Lung (tissue), 12 donors: ENCODE measurements around the gene TRAM2. TPM values are rescaled to one million over a fixed set of nuclear protein-coding genes. Genes with fewer than 3 reads are reported as not detected.

ENCODE experiments used
- ATAC-seq: fragments of 200-7000 bp; cut with Tn5 transposase; one replicate; pipeline ENCODE4 v1.9.1; 2020; ENCODE audit warnings: moderate number of reproducible peaks; ENCODE audit not compliant: insufficient read depth, low FRiP score
- DNase-seq, 3 donors: peaks; one replicate each; pipeline ENCODE4 v3.0.0-alpha.2; 2013 to 2017
- H3K27ac ChIP-seq, 2 donors: one replicate each; pipeline ENCODE4 v1.5.1; 2013; ENCODE audit warnings: mild to moderate bottlenecking in 2 of 2, moderate library complexity in 2 of 2, control low read depth in 1 of 2, inconsistent platforms in 1 of 2, low read depth in 1 of 2, low read length in 1 of 2
- H3K27me3 ChIP-seq, 3 donors: one replicate each; pipeline ENCODE4 v1.5.1; 2013; ENCODE audit warnings: low read length in 2 of 3; ENCODE audit not compliant: control insufficient read depth in 3 of 3, insufficient read depth in 3 of 3
- H3K36me3 ChIP-seq, 4 donors: one replicate each; pipeline ENCODE4 v1.5.1; 2013; ENCODE audit warnings: low read length in 4 of 4, mild to moderate bottlenecking in 1 of 4, moderate library complexity in 1 of 4; ENCODE audit not compliant: control insufficient read depth in 4 of 4, insufficient read depth in 4 of 4
- H3K4me1 ChIP-seq, 5 donors: one replicate each; pipeline ENCODE4 v1.5.1; 2013; ENCODE audit warnings: low read length in 5 of 5, mild to moderate bottlenecking in 2 of 5, moderate library complexity in 1 of 5; ENCODE audit not compliant: control insufficient read depth in 5 of 5, insufficient read depth in 5 of 5
- H3K4me3 ChIP-seq: one replicate; pipeline ENCODE4 v1.5.1; 2013; ENCODE audit warnings: mild to moderate bottlenecking, control low read depth, moderate library complexity
- H3K9ac ChIP-seq, 2 donors: one replicate each; pipeline ENCODE4 v1.5.1; 2013; ENCODE audit warnings: low read length in 2 of 2, control low read depth in 1 of 2; ENCODE audit not compliant: insufficient read depth in 1 of 2
- H3K9me3 ChIP-seq, 4 donors: one replicate each; pipeline ENCODE4 v1.5.1; 2013; ENCODE audit warnings: low read length in 3 of 4, mild to moderate bottlenecking in 1 of 4, moderate library complexity in 1 of 4; ENCODE audit not compliant: control insufficient read depth in 4 of 4, insufficient read depth in 3 of 4
- WGBS, 2 donors: extraction: QIAGEN DNeasy Blood & Tissue Kit; methylation state at CpG; one replicate each; pipeline ENCODE4 v1.1.7; 2013; 5-methylcytosine and 5-hydroxymethylcytosine counted together
- polyA plus RNA-seq, 2 donors: library from polyadenylated mRNA; stranded (reverse); fragments of 200-250 nt; gene quantifications; one replicate each; pipeline ENCODE4 v1.2.1, GENCODE V29; 2013
- total RNA-seq, 2 donors: library from RNA; depleted of rRNA in 1 of 2; stranded (reverse); fragments of >200 nt in 1 of 2; gene quantifications; one replicate each; pipeline ENCODE4 v1.2.1, GENCODE V29; 2014 to 2021
- TF ChIP-seq, protein P1 (sequence below): IDR thresholded peaks from 2 replicates; pipeline ENCODE4 v1.5.1; 2012; ENCODE audit warnings: mild to moderate bottlenecking; ENCODE audit errors: control extremely low read depth, extremely low read depth
- donor health status: control.
- donor health status: control.
- donor health status: Bipolar disorder and iron deficiency.
- donor health status: healthy.
- donor health status: DM: yes; HTN: yes; CAD: no.

The TRAM2 gene
- total and polyA plus RNA-seq, 4 donors, result 4.4 to 33.4 (median 15.2) TPM

DNA sequence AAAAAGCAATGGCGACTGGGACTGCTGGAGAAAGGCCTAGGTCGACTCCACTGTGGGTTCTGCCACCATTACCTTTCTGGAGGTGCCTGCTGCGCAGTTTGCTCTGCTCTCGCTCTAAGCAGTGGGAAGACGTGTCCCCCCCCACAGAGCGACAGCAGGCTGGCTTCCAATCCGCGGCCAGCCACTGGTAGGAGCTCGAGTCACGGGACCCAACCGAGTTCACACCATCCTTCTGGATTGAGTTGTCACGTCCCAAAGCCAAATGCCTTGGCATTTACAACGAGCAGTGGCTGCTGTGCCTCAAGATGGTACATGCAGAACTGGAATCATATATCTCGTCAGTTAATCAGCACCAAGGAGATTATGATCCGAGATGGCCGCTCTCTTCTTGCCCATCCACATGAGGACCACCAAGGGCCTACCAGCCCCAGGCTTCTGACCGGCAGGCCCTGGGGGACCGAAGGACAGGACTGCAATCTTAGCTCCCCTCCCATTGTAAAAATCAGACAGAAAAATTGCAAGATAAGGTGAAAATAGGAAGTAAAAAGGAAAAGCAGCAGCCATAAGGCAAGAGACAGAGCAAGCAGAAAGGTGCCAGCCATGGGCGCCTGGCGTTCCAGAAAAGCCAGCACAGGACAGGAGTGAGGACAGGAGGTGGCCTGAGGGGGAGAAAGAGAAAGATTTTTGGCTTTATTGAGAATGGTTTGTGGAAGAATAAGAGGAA is 74.4 kb downstream of the TRAM2 start:
- ATAC-seq (no peak), DNase-seq (no peak)
- Histone ChIP-seq H3K4me1 (peaks cover 0 to 24% (median 7%) of the 10 kb centered on the region in 5 donors), H3K9me3 (no peaks in the 10 kb centered on the region), H3K27ac (no peak overlapping the region), H3K4me3 (no peak overlapping the region), H3K9ac (no peak overlapping the region), H3K27me3 (no peaks in the 10 kb centered on the region), H3K36me3 (peaks cover 0 to 24% (median 14%) of the 10 kb centered on the region in 4 donors)
- TF ChIP-seq, protein P1, sequence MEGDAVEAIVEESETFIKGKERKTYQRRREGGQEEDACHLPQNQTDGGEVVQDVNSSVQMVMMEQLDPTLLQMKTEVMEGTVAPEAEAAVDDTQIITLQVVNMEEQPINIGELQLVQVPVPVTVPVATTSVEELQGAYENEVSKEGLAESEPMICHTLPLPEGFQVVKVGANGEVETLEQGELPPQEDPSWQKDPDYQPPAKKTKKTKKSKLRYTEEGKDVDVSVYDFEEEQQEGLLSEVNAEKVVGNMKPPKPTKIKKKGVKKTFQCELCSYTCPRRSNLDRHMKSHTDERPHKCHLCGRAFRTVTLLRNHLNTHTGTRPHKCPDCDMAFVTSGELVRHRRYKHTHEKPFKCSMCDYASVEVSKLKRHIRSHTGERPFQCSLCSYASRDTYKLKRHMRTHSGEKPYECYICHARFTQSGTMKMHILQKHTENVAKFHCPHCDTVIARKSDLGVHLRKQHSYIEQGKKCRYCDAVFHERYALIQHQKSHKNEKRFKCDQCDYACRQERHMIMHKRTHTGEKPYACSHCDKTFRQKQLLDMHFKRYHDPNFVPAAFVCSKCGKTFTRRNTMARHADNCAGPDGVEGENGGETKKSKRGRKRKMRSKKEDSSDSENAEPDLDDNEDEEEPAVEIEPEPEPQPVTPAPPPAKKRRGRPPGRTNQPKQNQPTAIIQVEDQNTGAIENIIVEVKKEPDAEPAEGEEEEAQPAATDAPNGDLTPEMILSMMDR, result no peak
- 87 to 92% methylated on average over 20 of the region's 20 CpGs for WGBS, 2 donors

DNA sequence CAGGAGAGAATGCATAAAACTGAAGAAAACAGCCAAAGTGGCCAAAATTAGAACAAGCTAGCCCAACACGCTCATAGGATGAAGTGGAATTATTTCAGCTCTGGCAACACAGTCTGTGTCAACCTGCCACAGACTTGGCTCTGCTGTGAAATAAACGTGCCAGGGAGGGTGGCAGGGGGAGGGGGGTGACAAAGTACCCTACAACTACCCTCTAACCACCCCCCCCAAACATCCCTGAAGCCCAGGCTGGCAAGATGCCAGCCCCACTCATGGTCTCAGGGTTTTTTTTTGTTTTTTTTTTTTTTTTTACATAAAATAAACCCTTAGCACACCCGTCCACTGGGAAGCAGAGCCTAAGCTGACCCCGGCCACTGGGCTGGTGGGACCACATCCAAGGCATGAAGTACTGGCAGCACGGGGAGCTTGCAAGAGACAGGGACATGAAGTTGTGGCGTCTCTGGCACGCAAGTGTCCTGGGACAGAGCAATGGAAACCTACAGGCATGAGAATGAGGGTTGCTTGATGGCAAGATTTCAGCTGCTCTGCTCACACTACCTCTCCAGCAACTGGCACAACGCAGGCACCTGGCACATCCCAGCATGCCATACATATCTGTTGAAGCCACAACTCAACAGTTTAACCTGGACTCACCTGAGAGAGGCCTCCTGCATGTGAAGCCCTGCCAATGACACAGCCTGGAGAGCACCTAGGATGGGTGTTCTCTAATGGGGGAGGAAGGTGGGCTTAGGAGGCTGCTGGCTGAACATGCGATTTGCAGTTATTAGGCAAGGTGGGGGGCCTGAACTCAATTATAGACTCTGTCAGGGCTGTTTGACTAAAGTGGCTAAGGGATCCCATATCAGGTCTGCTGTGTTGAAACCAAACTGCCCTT is 76.4 kb downstream of the TRAM2 start:
- TF ChIP-seq, protein P1, result no peak
- ATAC-seq, result no peak
- Histone ChIP-seq H3K27me3 (no peaks in the 10 kb centered on the region), H3K4me1 (peaks cover 0 to 24% (median 7%) of the 10 kb centered on the region in 5 donors), H3K27ac (peak overlapping the region in 1 of 2 donors; percentile 88), H3K9ac (no peak overlapping the region), H3K4me3 (no peak overlapping the region), H3K36me3 (peaks cover 0 to 19% (median 9%) of the 10 kb centered on the region in 4 donors), H3K9me3 (no peaks in the 10 kb centered on the region)
- WGBS, 2 donors, result 74 to 85% methylated on average over 9 of the region's 9 CpGs
- no peak for DNase-seq

DNA sequence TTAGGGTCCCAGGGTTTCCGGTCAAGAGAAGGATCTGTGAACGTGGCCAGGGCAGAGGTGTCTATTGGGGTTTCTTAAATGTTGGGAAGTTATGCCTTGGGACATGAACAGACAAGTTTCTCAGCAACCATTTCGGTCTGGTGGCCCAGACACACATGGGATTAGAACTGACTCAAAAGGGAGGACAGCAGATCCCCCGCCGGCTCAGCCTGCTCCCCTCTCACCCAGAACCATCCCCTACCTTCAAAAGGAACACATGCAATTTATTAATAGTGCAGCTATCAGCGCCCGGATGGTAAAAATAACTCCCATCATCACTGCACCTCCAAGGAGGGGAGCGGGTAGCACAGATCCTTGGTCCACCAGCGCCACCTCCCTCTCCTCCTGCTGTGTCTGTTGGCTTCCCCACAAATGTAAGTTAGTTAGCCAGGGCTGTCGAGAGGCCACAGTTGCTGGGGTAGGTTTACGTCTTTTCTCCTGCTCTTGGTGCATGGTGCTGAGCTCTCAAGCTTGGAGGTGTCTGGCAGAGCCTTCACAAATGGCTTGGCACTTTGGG is 77.1 kb downstream of the TRAM2 start:
- TF ChIP-seq, protein P1, result no peak
- Histone ChIP-seq H3K9me3 (no peaks in the 10 kb centered on the region), H3K4me3 (no peak overlapping the region), H3K27me3 (no peaks in the 10 kb centered on the region), H3K36me3 (peaks cover 0 to 17% (median 9%) of the 10 kb centered on the region in 4 donors), H3K4me1 (peaks cover 0 to 23% (median 7%) of the 10 kb centered on the region in 5 donors), H3K9ac (no peak overlapping the region), H3K27ac (peak overlapping the region in 1 of 2 donors; percentile 88)
- 94 to 97% methylated on average over 11 of the region's 11 CpGs for WGBS, 2 donors
- DNase-seq (no peak), ATAC-seq (no peak)
